ENCODE data around the gene PLEKHO1. TPM values are rescaled to one million over a fixed set of nuclear protein-coding genes. Genes with fewer than 3 reads are reported as not detected.

The PLEKHO1 gene
- total RNA-seq, 1 donor: 60.1 TPM

Other genes with a start within 250 kb of the PLEKHO1 start
- 30.2 TPM for gene SV2A, start 232.1 kb upstream of the PLEKHO1 start, total RNA-seq
- gene SF3B4, start 222.1 kb upstream of the PLEKHO1 start, total RNA-seq: 12.9 TPM
- 0.27 TPM for gene MTMR11, start 213.0 kb upstream of the PLEKHO1 start, total RNA-seq
- gene OTUD7B, start 139.2 kb upstream of the PLEKHO1 start, total RNA-seq: 0.54 TPM
- 11.3 TPM for gene VPS45, start 82.1 kb upstream of the PLEKHO1 start, total RNA-seq
- 4.8 TPM for gene ANP32E, start 86.2 kb downstream of the PLEKHO1 start, total RNA-seq
- gene CA14, start 107.9 kb downstream of the PLEKHO1 start, total RNA-seq: not detected
- gene APH1A, start 119.1 kb downstream of the PLEKHO1 start, total RNA-seq: 153 TPM
- 14.8 TPM for gene C1orf54, start 122.9 kb downstream of the PLEKHO1 start, total RNA-seq
- gene CIART, start 132.6 kb downstream of the PLEKHO1 start, total RNA-seq: 0.27 TPM
- 31.2 TPM for gene MRPS21, start 143.9 kb downstream of the PLEKHO1 start, total RNA-seq
- gene PRPF3, start 171.6 kb downstream of the PLEKHO1 start, total RNA-seq: 24.2 TPM
- 10.5 TPM for gene RPRD2, start 214.2 kb downstream of the PLEKHO1 start, total RNA-seq